ENCODE measurements around the gene RANGAP1. TPM values are rescaled to one million over a fixed set of nuclear protein-coding genes. Genes with fewer than 3 reads are reported as not detected.
"Not testable (repeated sequence)": the region's sequence is repeated elsewhere in the genome, so short reads cannot be mapped to it uniquely, and the experiment has no call there.

Gene RANGAP1
- total and polyA plus RNA-seq, 4 donors = 29.9 to 106 (median 62.9) TPM

GRCh38 chr22:41263704-41264103 is 22.3 kb downstream of the RANGAP1 start:
- Histone ChIP-seq H3K4me3 (ENCODE audit: low read depth, low read length) (no peak overlapping the region), H3K27me3 (ENCODE audit: control insufficient read depth, insufficient read depth, low read length) (no peaks in the 10 kb centered on the region), H3K36me3 (ENCODE audit: control insufficient read depth, insufficient read depth, low read length) (peaks cover 88% of the 10 kb centered on the region), H3K9me3 (ENCODE audit: control insufficient read depth, insufficient read depth, low read length) (no peaks in the 10 kb centered on the region), H3K27ac (ENCODE audit: low read depth, low read length) (no peak overlapping the region), H3K4me1 (ENCODE audit: control insufficient read depth, insufficient read depth, low read length) (no peaks in the 10 kb centered on the region)
- WGBS (ENCODE audit: insufficient coverage) = 80% methylated on average over 2 of the region's 2 CpGs
- DNase-seq (ENCODE audit: low read depth in 4 of 6, low spot score in 6 of 6) = no peak

GRCh38 chr22:41262250-41262765 is 23.7 kb downstream of the RANGAP1 start:
- H3K27ac ChIP-seq (ENCODE audit: low read depth, low read length) = no peak overlapping the region
- H3K4me1 ChIP-seq (ENCODE audit: control insufficient read depth, insufficient read depth, low read length) = no peaks in the 10 kb centered on the region
- H3K4me3 ChIP-seq (ENCODE audit: low read depth, low read length) = no peak overlapping the region
- no peaks in the 10 kb centered on the region for H3K9me3 ChIP-seq (ENCODE audit: control insufficient read depth, insufficient read depth, low read length)
- WGBS (ENCODE audit: insufficient coverage) = 94% methylated on average over 15 of the region's 15 CpGs
- no peak for DNase-seq (ENCODE audit: low read depth in 4 of 6, low spot score in 6 of 6)
- no peaks in the 10 kb centered on the region for H3K27me3 ChIP-seq (ENCODE audit: control insufficient read depth, insufficient read depth, low read length)
- H3K36me3 ChIP-seq (ENCODE audit: control insufficient read depth, insufficient read depth, low read length) = peaks cover 88% of the 10 kb centered on the region

- WGBS (ENCODE audit: insufficient coverage) = 88% methylated on average over 12 of the region's 12 CpGs
- Histone ChIP-seq H3K27me3 (ENCODE audit: control insufficient read depth, insufficient read depth, low read length) (no peaks in the 10 kb centered on the region), H3K36me3 (ENCODE audit: control insufficient read depth, insufficient read depth, low read length) (peaks cover 91% of the 10 kb centered on the region)
Measured at GRCh38 chr22:41261541-41262249, 24.3 kb downstream of the RANGAP1 start.

GRCh38 chr22:41260871-41261270 is 25.1 kb downstream of the RANGAP1 start:
- no peak overlapping the region for H3K27ac ChIP-seq (ENCODE audit: low read depth, low read length)
- no peak overlapping the region for H3K4me3 ChIP-seq (ENCODE audit: low read depth, low read length)
- over 99% methylated on average over 7 of the region's 7 CpGs for WGBS (ENCODE audit: insufficient coverage)
- no peak for DNase-seq (ENCODE audit: low read depth in 4 of 6, low spot score in 6 of 6)
- H3K36me3 ChIP-seq (ENCODE audit: control insufficient read depth, insufficient read depth, low read length) = peaks cover 95% of the 10 kb centered on the region
- no peaks in the 10 kb centered on the region for H3K27me3 ChIP-seq (ENCODE audit: control insufficient read depth, insufficient read depth, low read length)
- H3K4me1 ChIP-seq (ENCODE audit: control insufficient read depth, insufficient read depth, low read length) = no peaks in the 10 kb centered on the region
- H3K9me3 ChIP-seq (ENCODE audit: control insufficient read depth, insufficient read depth, low read length) = no peaks in the 10 kb centered on the region

More at GRCh38 chr22:41261541-41262249, 24.3 kb downstream of the RANGAP1 start:
- Histone ChIP-seq H3K4me1 (ENCODE audit: control insufficient read depth, insufficient read depth, low read length) (no peaks in the 10 kb centered on the region), H3K4me3 (ENCODE audit: low read depth, low read length) (no peak overlapping the region), H3K9me3 (ENCODE audit: control insufficient read depth, insufficient read depth, low read length) (no peaks in the 10 kb centered on the region), H3K27ac (ENCODE audit: low read depth, low read length) (no peak overlapping the region)
- DNase-seq (ENCODE audit: low read depth in 4 of 6, low spot score in 6 of 6) = no peak

GRCh38 chr22:41259756-41260155 is 26.2 kb downstream of the RANGAP1 start:
- H3K9me3 ChIP-seq (ENCODE audit: control insufficient read depth, insufficient read depth, low read length); H3K27ac ChIP-seq (ENCODE audit: low read depth, low read length); DNase-seq (ENCODE audit: low read depth in 4 of 6, low spot score in 6 of 6); H3K27me3 ChIP-seq (ENCODE audit: control insufficient read depth, insufficient read depth, low read length); H3K4me3 ChIP-seq (ENCODE audit: low read depth, low read length); H3K4me1 ChIP-seq (ENCODE audit: control insufficient read depth, insufficient read depth, low read length): not testable (repeated sequence)
- 100% methylated on average over 1 of the region's 4 CpGs for WGBS (ENCODE audit: insufficient coverage)
- H3K36me3 ChIP-seq (ENCODE audit: control insufficient read depth, insufficient read depth, low read length) = peaks cover 95% of the 10 kb centered on the region

GRCh38 chr22:41257696-41258095 is 28.3 kb downstream of the RANGAP1 start:
- Histone ChIP-seq H3K27me3 (ENCODE audit: control insufficient read depth, insufficient read depth, low read length) (no peaks in the 10 kb centered on the region), H3K9me3 (ENCODE audit: control insufficient read depth, insufficient read depth, low read length) (no peaks in the 10 kb centered on the region), H3K36me3 (ENCODE audit: control insufficient read depth, insufficient read depth, low read length) (peaks cover 95% of the 10 kb centered on the region), H3K4me3 (ENCODE audit: low read depth, low read length) (no peak overlapping the region), H3K4me1 (ENCODE audit: control insufficient read depth, insufficient read depth, low read length) (no peaks in the 10 kb centered on the region), H3K27ac (ENCODE audit: low read depth, low read length) (no peak overlapping the region)
- DNase-seq (ENCODE audit: low read depth in 4 of 6, low spot score in 6 of 6) = no peak
- 93% methylated on average over 11 of the region's 11 CpGs for WGBS (ENCODE audit: insufficient coverage)

- 78% methylated on average over 10 of the region's 20 CpGs for WGBS (ENCODE audit: insufficient coverage)
- no peaks in the 10 kb centered on the region for H3K9me3 ChIP-seq (ENCODE audit: control insufficient read depth, insufficient read depth, low read length)
- no peak for DNase-seq (ENCODE audit: low read depth in 4 of 6, low spot score in 6 of 6)
- H3K36me3 ChIP-seq (ENCODE audit: control insufficient read depth, insufficient read depth, low read length) = peaks cover 92% of the 10 kb centered on the region
- no peak overlapping the region for H3K4me3 ChIP-seq (ENCODE audit: low read depth, low read length)
- H3K27ac ChIP-seq (ENCODE audit: low read depth, low read length) = no peak overlapping the region
- no peaks in the 10 kb centered on the region for H3K4me1 ChIP-seq (ENCODE audit: control insufficient read depth, insufficient read depth, low read length)
- no peaks in the 10 kb centered on the region for H3K27me3 ChIP-seq (ENCODE audit: control insufficient read depth, insufficient read depth, low read length)
Measured at GRCh38 chr22:41256254-41257253, 29.4 kb downstream of the RANGAP1 start.

GRCh38 chr22:41254230-41254629 is 31.8 kb downstream of the RANGAP1 start:
- Histone ChIP-seq H3K27me3 (ENCODE audit: control insufficient read depth, insufficient read depth, low read length) (no peaks in the 10 kb centered on the region), H3K4me1 (ENCODE audit: control insufficient read depth, insufficient read depth, low read length) (no peaks in the 10 kb centered on the region), H3K4me3 (ENCODE audit: low read depth, low read length) (no peak overlapping the region), H3K36me3 (ENCODE audit: control insufficient read depth, insufficient read depth, low read length) (peaks cover 95% of the 10 kb centered on the region), H3K9me3 (ENCODE audit: control insufficient read depth, insufficient read depth, low read length) (no peaks in the 10 kb centered on the region), H3K27ac (ENCODE audit: low read depth, low read length) (no peak overlapping the region)
- no peak for DNase-seq (ENCODE audit: low read depth in 4 of 6, low spot score in 6 of 6)
- WGBS (ENCODE audit: insufficient coverage) = 97% methylated on average over 7 of the region's 7 CpGs

GRCh38 chr22:41252365-41252764 is 33.6 kb downstream of the RANGAP1 start:
- Histone ChIP-seq H3K27me3 (ENCODE audit: control insufficient read depth, insufficient read depth, low read length) (no peaks in the 10 kb centered on the region), H3K27ac (ENCODE audit: low read depth, low read length) (no peak overlapping the region), H3K4me1 (ENCODE audit: control insufficient read depth, insufficient read depth, low read length) (peaks cover 6% of the 10 kb centered on the region), H3K4me3 (ENCODE audit: low read depth, low read length) (no peak overlapping the region), H3K9me3 (ENCODE audit: control insufficient read depth, insufficient read depth, low read length) (no peaks in the 10 kb centered on the region), H3K36me3 (ENCODE audit: control insufficient read depth, insufficient read depth, low read length) (peaks cover 95% of the 10 kb centered on the region)
- WGBS (ENCODE audit: insufficient coverage) = 97% methylated on average over 7 of the region's 8 CpGs
- no peak for DNase-seq (ENCODE audit: low read depth in 4 of 6, low spot score in 6 of 6)
